Osteocyte (in vitro differentiated cells): ENCODE measurements around the gene KRT39. TPM values are rescaled to one million over a fixed set of nuclear protein-coding genes. Genes with fewer than 3 reads are reported as not detected.

Experiments
- DNase-seq: peaks from one replicate; pipeline ENCODE4 v3.0.0; 2021; ENCODE audit warnings: mixed read lengths; ENCODE audit not compliant: unreplicated experiment; ENCODE audit errors: extremely low spot score
- H3K27ac Mint-ChIP-seq: one replicate; pipeline ENCODE4 v1.8.0; 2021; ENCODE audit warnings: mild to moderate bottlenecking, mixed read lengths; ENCODE audit not compliant: unreplicated experiment
- H3K27me3 Mint-ChIP-seq: one replicate; pipeline ENCODE4 v1.8.0; 2021; ENCODE audit warnings: mixed read lengths; ENCODE audit not compliant: unreplicated experiment
- H3K36me3 Mint-ChIP-seq: one replicate; pipeline ENCODE4 v1.8.0; 2021; ENCODE audit warnings: mixed read lengths; ENCODE audit not compliant: unreplicated experiment
- H3K4me1 Mint-ChIP-seq: one replicate; pipeline ENCODE4 v1.8.0; 2021; ENCODE audit warnings: mixed read lengths; ENCODE audit not compliant: unreplicated experiment
- H3K4me3 Mint-ChIP-seq: one replicate; pipeline ENCODE4 v1.8.0; 2021; ENCODE audit warnings: mild to moderate bottlenecking, moderate library complexity, mixed read lengths; ENCODE audit not compliant: unreplicated experiment
- H3K9me3 Mint-ChIP-seq: one replicate; pipeline ENCODE4 v1.8.0; 2021; ENCODE audit warnings: mixed read lengths; ENCODE audit not compliant: unreplicated experiment
- CTCF ChIP-seq: fragments of 200-600 bp; sonication (generic); IDR thresholded peaks from 2 replicates; pipeline ENCODE4 v1.5.0; 2021; ENCODE audit warnings: antibody characterized with exemption, mild to moderate bottlenecking, moderate library complexity
- total RNA-seq: library from RNA; stranded (reverse); gene quantifications from 2 replicates; pipeline ENCODE4 v1.2.1, GENCODE V29; 2021

KRT39 gene
- total RNA-seq, 1 donor from 2014 or later, result not detected

- no peak for DNase-seq
- no peak overlapping the region for H3K27ac Mint-ChIP-seq
- H3K4me1 Mint-ChIP-seq, result peaks cover 4% of the 10 kb centered on the region
- no peaks in the 10 kb centered on the region for H3K27me3 Mint-ChIP-seq
- no peaks in the 10 kb centered on the region for H3K9me3 Mint-ChIP-seq
- no peak for TF ChIP-seq CTCF
- H3K36me3 Mint-ChIP-seq, result no peaks in the 10 kb centered on the region
- no peak overlapping the region for H3K4me3 Mint-ChIP-seq
These were observed 43.7 kb upstream of the KRT39 start for GRCh38 chr17:41010441-41010840.

DNA sequence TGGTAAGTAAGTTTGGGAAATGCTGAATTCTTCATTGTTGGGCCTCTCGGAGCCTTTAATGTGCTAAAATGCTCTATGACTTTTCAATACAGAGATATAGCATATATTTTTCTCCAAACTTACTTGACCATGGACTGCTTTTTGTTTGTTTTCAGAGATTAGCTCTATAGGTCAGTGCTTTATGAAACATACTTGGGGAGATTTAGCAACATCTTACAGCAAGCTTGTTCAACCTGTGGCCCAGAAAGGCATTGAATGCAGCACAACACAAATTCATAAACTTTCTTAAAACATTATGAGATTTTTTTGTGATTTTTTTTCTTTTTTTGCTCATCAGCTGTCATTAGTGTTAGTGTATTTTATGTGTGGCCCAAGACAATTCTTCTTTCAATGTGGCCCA, 43.2 kb upstream of the KRT39 start:
- Mint-ChIP-seq H3K27me3 (no peaks in the 10 kb centered on the region), H3K9me3 (no peaks in the 10 kb centered on the region), H3K36me3 (no peaks in the 10 kb centered on the region), H3K4me3 (no peak overlapping the region), H3K4me1 (peaks cover 4% of the 10 kb centered on the region), H3K27ac (no peak overlapping the region)
- DNase-seq, result no peak
- TF ChIP-seq CTCF, result no peak

GRCh38 chr17:41009301-41009760, 42.6 kb upstream of the KRT39 start:
- TF ChIP-seq CTCF, result no peak
- Mint-ChIP-seq H3K27me3 (no peaks in the 10 kb centered on the region), H3K27ac (no peak overlapping the region), H3K4me3 (no peak overlapping the region), H3K36me3 (no peaks in the 10 kb centered on the region), H3K9me3 (no peaks in the 10 kb centered on the region), H3K4me1 (peaks cover 4% of the 10 kb centered on the region)
- no peak for DNase-seq

GRCh38 chr17:41008811-41009210, 42.1 kb upstream of the KRT39 start, which contains the start of gene KRTAP3-1:
Gene KRTAP3-1, minus strand, starts transcription at chr17:41009128. Its CDS starts 54 bp downstream, at chr17:41009074.
- Mint-ChIP-seq H3K9me3 (no peaks in the 10 kb centered on the region), H3K36me3 (no peaks in the 10 kb centered on the region), H3K4me3 (no peak within 1 kb of the TSS), H3K27me3 (no peaks in the 10 kb centered on the region), H3K27ac (no peak within 1 kb of the TSS), H3K4me1 (peaks cover 4% of the 10 kb centered on the region)
- no peak for TF ChIP-seq CTCF
- no peak for DNase-seq

DNA sequence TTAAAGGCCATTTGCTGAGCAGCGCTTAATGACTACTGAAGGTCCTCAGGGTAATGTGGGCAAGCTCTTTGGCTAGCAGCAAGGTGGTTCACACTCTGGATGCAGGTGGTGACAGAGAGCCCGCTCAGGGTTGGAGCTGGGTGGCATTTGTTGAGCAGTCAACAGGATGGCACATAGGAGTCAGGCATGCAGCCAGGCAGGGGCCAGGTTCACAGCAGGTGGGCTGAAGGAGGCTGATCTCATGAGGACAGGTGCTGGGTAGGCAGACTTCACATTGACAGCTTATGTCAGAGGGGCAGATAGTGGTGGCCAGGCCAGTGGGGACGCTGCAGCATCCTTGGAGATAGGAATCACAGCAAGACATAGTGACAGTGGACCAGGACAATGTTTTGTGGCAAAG, 37.6 kb upstream of the KRT39 start:
- H3K27me3 Mint-ChIP-seq, result no peaks in the 10 kb centered on the region
- no peak overlapping the region for H3K4me3 Mint-ChIP-seq
- TF ChIP-seq CTCF, result no peak
- H3K4me1 Mint-ChIP-seq, result peaks cover 5% of the 10 kb centered on the region
- H3K27ac Mint-ChIP-seq, result no peak overlapping the region
- no peaks in the 10 kb centered on the region for H3K36me3 Mint-ChIP-seq
- no peak for DNase-seq
- no peaks in the 10 kb centered on the region for H3K9me3 Mint-ChIP-seq
